SU-DHL-6 (cell line): Measurements from ENCODE around the gene NPAS2.

ENCODE experiments used
- H2AFZ ChIP-seq: fragments of 200-600 bp; sonication (generic); 2 replicates; pipeline ENCODE4 v1.6.1; 2014; ENCODE audit warnings: low read depth, mild to moderate bottlenecking, moderate library complexity, mixed read lengths, antibody characterized with exemption, low read length; ENCODE audit not compliant: severe bottlenecking
- H3F3A ChIP-seq: fragments of 200-600 bp; shearing (Covaris generic); 2 replicates; pipeline ENCODE4 v1.6.0; 2016; ENCODE audit warnings: antibody characterized with exemption, mild to moderate bottlenecking; ENCODE audit not compliant: insufficient read depth
- H3K27ac ChIP-seq: fragments of 200-600 bp; sonication (generic); 2 replicates; pipeline ENCODE4 v1.5.1; 2016; ENCODE audit warnings: low read depth, mild to moderate bottlenecking, low read length, moderate library complexity, mixed read lengths
- H3K27me3 ChIP-seq: fragments of 200-600 bp; sonication (generic), shearing (Covaris generic); 2 replicates; pipeline ENCODE4 v1.6.0; 2014; ENCODE audit warnings: mild to moderate bottlenecking, low read length
- H3K36me3 ChIP-seq: fragments of 200-600 bp; sonication (generic); 2 replicates; pipeline ENCODE4 v1.6.1; 2014; ENCODE audit warnings: mild to moderate bottlenecking, low read length, mixed read lengths
- H3K4me2 ChIP-seq: fragments of 300-600, 200-600 bp; shearing (Covaris generic), sonication (generic); 2 replicates; pipeline ENCODE4 v1.6.0; 2014; ENCODE audit warnings: low read length, low read depth, mild to moderate bottlenecking; ENCODE audit not compliant: poor library complexity, severe bottlenecking
- H3K4me3 ChIP-seq: fragments of 200-600 bp; sonication (generic); 2 replicates; pipeline ENCODE4 v1.5.1; 2014; ENCODE audit warnings: antibody characterized with exemption, low read length, mild to moderate bottlenecking, mixed read lengths; ENCODE audit not compliant: insufficient read depth, poor library complexity, severe bottlenecking
- H3K79me2 ChIP-seq: fragments of 200-600 bp; sonication (generic); 2 replicates; pipeline ENCODE4 v1.6.1; 2014; ENCODE audit warnings: mild to moderate bottlenecking, low read length, moderate library complexity; ENCODE audit not compliant: insufficient read depth
- H3K9ac ChIP-seq: fragments of 200-600 bp; sonication (generic); 2 replicates; pipeline ENCODE4 v1.7.0; 2014; ENCODE audit warnings: mild to moderate bottlenecking, low read length
- H3K9me2 ChIP-seq: fragments of 200-600 bp; sonication (generic); replicated peaks from 2 replicates; pipeline ENCODE4 v1.6.1; 2014; ENCODE audit warnings: low read length; ENCODE audit not compliant: insufficient read depth
- H3K9me3 ChIP-seq: fragments of 200-600 bp; sonication (generic); 2 replicates; pipeline ENCODE4 v1.6.1; 2014; ENCODE audit warnings: low read length, mixed read lengths; ENCODE audit not compliant: insufficient read depth
- H4K20me1 ChIP-seq: fragments of 200-600 bp; sonication (generic); 2 replicates; pipeline ENCODE4 v1.6.1; 2014; ENCODE audit warnings: low read depth, mild to moderate bottlenecking, antibody characterized with exemption, low read length, moderate library complexity, mixed read lengths
- CTCF ChIP-seq: fragments of 200-600 bp; sonication (generic); IDR thresholded peaks from one replicate; pipeline ENCODE4 v1.5.1; 2017; ENCODE audit warnings: antibody characterized with exemption, mild to moderate bottlenecking, low read length, moderate library complexity; ENCODE audit not compliant: insufficient read depth, poor library complexity, severe bottlenecking
- EZH2phosphoT487 ChIP-seq: fragments of 200-600 bp; sonication (generic), shearing (Covaris generic); conservative IDR thresholded peaks from 2 replicates; pipeline ENCODE4 v1.6.1; 2018; ENCODE audit warnings: mild to moderate bottlenecking, antibody characterized with exemption, low read length, moderate library complexity, mixed read lengths

NPAS2 gene

DNA sequence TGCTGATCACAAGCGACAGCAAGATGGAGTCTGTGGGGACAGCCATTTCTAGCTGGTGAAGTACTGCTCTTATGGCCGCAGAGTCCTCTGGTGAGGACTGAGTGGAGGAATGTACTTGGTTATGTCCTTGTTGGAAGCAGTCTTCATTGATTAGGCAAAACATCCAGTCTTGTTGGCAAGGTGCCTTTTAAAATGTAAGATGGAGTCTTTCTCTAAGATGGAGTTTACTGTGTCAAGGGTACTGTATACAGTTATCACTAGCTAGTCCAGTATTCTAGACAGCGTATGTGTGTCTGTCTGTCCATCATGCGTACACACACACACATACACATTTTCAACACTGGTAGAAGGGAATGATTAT is 74.8 kb downstream of the NPAS2 start:
- Histone ChIP-seq H2AFZ (no peak overlapping the region), H3K27ac (no peak overlapping the region), H3K27me3 (no peaks in the 10 kb centered on the region), H3K79me2 (no peaks in the 10 kb centered on the region), H3K9me2 (no peaks in the 10 kb centered on the region), H3F3A (no peaks in the 10 kb centered on the region), H3K4me3 (no peak overlapping the region), H3K36me3 (no peaks in the 10 kb centered on the region), H3K9ac (no peak overlapping the region), H3K9me3 (no peaks in the 10 kb centered on the region), H4K20me1 (no peaks in the 10 kb centered on the region), H3K4me2 (no peak overlapping the region)
- no peak for TF ChIP-seq CTCF
- no peak for TF ChIP-seq EZH2phosphoT487

DNA sequence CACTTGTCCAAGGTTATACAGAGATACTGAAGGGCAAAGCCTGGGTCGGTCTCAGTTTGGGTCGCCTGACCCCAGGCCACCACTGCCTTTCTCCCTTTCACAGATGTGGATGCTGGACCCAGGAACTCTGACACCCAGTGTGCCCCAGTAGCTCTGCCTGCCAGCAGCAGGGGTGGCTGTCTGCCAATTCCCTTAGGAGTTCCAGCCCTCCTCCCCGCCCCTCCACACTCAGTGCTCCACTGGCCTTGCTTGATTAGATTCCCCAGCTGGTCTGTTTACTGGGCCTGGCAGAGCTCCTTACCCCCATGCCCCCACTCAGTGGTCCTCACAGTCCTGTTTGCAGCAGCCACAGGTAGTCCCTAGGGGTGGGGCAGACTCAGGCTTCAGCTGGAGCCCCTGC is 75.5 kb downstream of the NPAS2 start:
- no peaks in the 10 kb centered on the region for H3K79me2 ChIP-seq
- H3K9me2 ChIP-seq: no peaks in the 10 kb centered on the region
- no peaks in the 10 kb centered on the region for H3F3A ChIP-seq
- no peaks in the 10 kb centered on the region for H3K9me3 ChIP-seq
- no peaks in the 10 kb centered on the region for H4K20me1 ChIP-seq
- H3K4me2 ChIP-seq: no peak overlapping the region
- H3K27me3 ChIP-seq: no peaks in the 10 kb centered on the region
- H2AFZ ChIP-seq: no peak overlapping the region
- no peak overlapping the region for H3K4me3 ChIP-seq
- H3K36me3 ChIP-seq: no peaks in the 10 kb centered on the region
- no peak overlapping the region for H3K9ac ChIP-seq
- no peak overlapping the region for H3K27ac ChIP-seq
- TF ChIP-seq EZH2phosphoT487 (no peak), CTCF (no peak)

DNA sequence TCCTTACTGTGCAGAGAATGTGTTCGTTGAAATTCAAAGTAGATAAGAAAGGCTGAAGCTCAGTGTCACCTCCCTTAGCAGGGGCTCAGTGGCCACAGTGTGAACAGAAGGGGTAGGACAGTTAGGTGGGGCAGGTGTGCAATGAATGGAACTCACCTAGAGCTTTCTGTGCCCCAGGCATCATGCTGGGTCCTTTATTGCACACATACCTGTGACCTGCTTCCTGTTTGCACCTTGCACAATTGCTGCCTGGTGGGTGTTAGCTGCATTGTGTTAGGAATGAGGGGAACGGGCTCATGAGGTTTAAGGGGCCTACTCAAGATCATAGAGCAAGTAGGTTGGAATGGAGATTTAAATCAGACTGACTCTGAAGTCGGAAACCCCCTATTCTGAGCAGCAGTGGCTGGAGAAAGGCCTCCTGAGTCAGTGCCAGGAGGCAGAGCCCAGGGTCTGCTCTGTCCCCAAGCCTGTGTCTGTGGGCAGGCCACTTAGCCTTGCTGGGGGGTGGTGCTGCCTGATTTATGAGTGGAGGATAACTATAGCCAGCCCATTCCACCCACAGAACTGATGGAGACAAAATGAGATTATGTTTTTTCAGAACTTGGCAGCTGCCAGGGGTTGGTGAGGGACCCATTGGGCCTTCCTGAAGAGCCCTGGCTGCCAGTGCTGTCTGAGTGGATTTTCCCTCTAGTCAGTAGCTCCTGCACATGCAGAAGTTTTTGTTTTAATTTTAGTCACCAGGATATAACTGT is 76.2 kb downstream of the NPAS2 start:
- no peak for TF ChIP-seq CTCF
- no peak for TF ChIP-seq EZH2phosphoT487
- Histone ChIP-seq H3K4me3 (no peak overlapping the region), H2AFZ (no peak overlapping the region), H3K9me2 (no peaks in the 10 kb centered on the region), H3K9ac (no peak overlapping the region), H3K79me2 (no peaks in the 10 kb centered on the region), H3K27ac (no peak overlapping the region), H3K36me3 (no peaks in the 10 kb centered on the region), H3F3A (no peaks in the 10 kb centered on the region), H4K20me1 (no peaks in the 10 kb centered on the region), H3K9me3 (no peaks in the 10 kb centered on the region), H3K4me2 (no peak overlapping the region), H3K27me3 (no peaks in the 10 kb centered on the region)
